ENCODE results near the gene SKIDA1.

DNA sequence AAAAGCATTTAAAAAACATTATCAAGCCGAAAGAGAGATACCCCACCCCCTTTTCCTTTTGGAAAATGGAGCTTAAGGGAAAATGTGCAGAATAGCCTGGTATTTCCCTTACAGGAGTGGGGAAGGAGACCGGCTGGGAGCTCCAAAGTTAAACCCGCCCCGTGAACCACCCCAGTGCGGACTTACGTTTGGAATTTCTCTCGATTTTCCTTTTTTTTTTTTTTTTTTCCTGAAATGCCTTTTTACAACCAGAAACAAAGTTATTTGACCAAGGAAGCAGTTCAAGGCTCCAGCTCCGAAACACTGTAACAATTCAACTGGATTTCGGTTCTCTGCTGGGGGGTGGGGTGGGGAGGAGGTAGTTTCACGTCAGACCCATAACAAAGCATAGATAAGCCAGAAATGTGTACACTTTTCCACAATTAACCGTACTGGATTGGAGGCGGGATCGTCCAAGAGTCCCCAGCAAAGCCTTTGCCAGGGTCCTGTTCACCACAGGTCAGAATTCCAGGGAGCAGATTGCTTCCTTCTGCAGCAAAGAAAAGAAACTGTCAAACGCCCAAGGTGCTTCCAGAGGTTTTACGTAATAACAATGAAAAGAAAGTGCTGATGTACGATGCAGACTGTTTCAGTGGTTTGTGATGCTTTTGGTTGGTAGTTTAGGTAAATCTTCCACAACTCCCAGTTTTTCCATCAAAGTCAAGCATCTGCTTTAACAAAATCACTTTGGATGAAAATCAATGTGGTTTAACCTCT, 6.7 kb downstream of the SKIDA1 start:
- TF ChIP-seq POLR2AphosphoS5 (IDR thresholded peaks at IDR 0.05; ENCODE audit: borderline replicate concordance, low read depth, low read length) (no peak), EZH2 (IDR thresholded peaks at IDR 0.05) (no peak)

Data from SK-N-MC (cell line).